NCI-H146 (cell line): Measurements from ENCODE around the gene ERMAP.
A peak's percentile ranks its signal among the peaks of the same experiment; 100 is the strongest.

ENCODE experiments used
- DNase-seq: peaks from one replicate; lab custom pipeline; 2025; lab: John Stamatoyannopoulos, UW

Gene ERMAP

DNA sequence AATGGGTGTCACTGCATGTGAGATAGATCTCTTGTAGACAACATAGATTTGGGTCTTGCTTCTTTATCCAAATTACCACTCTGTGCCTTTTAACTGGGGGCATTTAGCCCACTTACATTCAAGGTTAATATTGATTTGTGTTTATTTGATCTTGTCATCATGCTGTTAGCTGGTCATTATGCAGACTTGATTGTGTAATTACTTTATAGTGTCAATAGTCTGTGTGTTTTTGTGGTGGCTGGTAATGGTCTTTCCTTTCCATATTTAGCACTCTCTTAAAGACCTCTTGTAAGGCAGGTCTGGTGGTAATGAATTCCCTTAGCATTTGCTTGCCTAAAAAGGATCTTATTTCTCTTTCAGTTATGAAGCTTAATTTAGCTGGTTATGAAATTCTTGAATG is 59.1 kb downstream of the ERMAP start:
- peak; percentile 30 for DNase-seq

DNA sequence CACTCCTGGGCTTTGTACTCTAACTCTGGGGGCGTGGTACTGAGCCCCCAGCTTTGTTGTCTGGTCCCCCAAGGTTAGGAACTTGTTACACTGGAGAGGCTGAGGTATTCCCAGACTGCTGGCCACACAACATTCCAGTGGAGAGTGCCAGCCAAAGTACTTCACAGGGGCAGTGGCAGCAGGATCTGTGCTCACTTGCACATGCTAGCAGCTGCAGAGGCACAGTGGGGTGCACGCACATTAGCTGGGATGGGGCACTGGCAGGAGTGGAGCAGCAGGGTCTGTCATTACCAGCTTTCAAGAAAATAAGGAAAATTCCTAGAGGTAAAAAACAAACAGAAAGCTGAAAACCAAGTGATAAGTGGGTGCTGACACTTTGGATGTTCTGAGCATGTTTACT is 60.5 kb downstream of the ERMAP start:
- peak; percentile 2 for DNase-seq

DNA sequence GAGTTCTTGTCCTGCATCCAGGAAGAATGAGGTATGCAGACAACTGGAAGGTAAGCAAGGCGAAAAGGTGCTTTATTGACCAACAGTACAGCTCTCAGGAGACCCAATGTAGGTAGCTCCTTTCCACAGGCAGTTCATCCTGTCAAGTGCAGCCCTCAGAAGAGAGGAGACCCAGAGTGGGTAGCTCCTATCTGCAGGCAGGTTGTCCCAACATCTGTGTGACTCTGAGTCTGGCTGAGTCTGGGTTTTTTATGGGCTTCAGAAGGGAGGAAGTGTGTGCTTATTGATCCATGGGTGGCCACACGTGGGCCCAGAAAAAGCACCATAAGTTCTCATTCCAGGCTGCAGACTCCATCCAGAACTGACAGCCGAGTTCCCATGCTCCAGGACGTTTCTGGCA is 63.5 kb downstream of the ERMAP start:
- no peak for DNase-seq

DNA sequence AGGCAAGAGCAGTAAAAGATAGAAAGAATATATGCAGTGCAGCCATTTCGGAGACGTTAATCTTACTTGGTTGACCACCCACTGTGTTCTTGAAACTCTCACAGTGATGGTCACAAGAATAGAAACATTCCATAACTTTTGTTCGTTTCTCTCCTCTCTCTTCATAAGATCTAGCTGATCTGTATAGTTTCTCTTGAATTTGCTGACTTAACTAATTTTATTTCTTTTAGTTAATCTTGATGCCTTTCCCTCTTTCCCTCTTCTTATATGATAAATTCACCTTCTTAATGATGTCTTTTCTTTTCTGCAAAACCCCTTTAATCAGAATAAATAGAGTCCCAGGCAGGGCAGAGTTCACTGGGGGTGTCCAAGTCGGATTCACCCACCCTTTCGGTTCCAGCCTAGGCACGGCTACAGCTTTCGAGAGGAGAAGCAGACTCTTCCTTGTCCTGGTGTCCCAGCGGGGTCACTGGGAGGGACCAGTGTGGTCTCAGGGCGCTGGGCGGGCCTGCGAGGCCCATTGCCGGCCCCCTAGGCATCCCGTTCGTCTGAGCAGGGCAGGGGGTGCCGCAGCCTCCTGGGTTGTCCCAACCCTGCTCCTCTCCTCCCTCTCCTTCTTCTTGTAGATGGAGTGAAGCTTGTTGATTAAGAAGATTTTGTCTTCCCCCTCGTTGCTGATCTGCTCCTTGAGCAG is 69.3 kb downstream of the ERMAP start:
- no peak for DNase-seq

DNA sequence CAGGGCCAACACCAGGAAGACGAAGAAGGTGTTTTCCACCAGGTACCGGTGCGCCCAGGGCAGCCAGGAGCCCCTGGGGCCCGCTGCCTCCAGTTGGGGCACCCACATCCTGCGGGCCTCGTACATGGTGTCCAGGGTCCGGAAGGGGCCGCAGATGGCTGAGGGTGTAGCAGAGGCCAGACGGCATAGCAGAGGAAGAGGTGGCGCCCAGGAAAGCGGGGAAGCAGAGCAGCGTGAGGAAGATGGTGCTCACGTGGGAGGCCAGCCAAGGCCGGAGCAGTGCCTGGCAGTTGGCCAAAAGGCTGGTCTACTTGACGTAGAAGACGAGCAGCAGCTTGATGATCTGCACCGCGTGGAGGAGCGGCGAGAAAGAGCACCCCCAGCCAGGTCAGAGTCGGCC is 69.9 kb downstream of the ERMAP start:
- no peak for DNase-seq

DNA sequence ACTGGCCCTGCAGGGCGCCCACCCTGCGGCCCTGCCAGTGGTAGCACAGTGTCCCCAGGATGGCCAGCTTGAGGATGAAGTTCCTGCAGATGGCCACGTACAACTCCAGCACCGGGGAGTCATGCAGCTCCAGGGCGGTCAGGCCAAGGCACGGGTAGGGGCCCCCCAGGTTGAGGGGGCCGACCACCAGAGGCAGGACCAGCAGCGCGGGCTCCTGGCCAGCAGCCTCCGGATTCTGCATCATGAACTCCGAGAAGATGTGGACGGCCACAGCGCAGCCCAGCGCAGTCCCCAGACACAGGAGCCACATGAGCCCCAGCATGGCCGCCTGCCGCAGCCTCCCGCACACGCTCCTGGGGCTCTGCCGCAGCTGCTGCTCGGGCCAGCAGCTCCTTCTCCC is 70.4 kb downstream of the ERMAP start:
- DNase-seq = no peak

DNA sequence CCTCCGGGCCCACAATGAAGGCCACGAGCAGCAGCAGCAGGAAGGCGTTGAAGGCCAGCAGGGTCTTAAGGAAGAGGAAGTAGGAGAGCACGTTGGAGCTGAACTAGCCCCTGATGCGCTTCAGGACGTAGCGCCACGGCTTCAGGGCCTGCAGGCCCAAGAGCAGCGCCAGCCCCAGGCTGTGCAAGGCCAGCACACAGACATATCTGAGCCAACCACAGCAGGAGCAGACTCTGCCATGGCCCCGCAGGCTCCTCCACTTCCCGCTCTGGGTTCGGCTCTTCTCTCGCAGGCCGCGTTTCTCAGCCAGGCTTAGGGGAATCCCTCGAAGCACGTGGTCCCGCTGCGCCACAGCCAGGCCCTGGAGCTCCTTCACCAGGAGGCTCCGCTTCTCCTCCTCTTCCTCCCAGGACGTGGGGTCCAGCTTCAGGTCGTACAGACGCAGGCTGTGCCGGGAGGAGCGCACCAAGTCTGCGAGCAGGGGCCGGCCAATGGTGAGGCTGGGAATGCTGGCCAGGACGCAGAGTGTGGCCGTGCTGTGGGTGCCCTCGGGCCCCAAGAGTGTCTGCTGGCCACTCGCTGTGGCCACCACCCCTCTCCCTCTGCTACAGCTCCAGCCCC is 71.2 kb downstream of the ERMAP start:
- DNase-seq = no peak

DNA sequence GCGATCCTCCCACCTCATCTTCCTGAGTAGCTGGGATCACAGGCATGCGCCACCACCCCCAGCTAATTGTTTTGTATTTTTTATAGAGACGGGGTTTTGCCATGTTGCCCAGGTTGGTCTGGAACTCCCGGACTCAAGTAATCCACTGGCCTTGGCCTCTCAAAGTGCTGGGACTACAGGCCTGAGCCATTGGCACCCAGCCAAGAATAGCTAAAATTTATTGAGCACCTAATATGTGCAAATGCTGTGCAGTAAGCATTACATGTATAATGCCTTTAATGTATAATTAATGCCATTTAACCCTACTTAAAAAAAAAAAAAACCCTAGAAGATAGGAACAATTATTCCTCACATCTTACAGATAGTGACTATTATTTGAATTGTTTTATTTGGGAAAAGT is 72.3 kb downstream of the ERMAP start:
- DNase-seq = no peak

DNA sequence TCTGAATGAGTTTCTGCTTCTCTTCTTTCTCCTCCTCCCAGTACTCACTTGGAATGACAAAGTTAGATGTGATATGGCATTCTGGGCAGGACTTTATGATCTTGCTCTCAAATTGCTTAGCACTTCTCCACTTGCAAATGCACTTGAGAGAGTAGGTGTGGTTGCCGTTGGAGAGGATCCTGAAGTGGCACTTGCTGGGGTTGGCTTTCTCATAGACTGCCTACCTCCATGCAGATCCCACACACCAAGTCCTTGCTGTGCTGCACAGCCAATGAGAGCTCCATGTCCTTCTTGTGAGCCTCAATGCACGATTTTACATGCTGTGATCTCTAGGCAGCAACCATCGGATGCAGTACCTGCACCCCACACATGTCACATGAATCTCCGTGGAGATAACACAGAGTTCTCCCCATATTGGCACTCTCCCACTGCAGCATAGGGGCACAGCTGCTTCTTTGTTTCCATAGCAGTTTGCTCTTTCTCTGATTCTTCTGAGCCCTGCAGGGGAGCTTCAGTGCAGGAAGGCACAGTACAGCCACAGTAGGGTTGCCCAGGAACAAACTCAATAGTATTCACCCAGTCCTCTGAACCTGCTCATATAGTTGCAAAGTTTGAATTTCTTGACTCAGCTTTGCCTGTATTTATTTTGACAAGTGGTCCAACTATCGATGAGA is 74.7 kb downstream of the ERMAP start:
- no peak for DNase-seq
